ENCODE results near the gene RSAD2. TPM values are rescaled to one million over a fixed set of nuclear protein-coding genes. Genes with fewer than 3 reads are reported as not detected.

Gene RSAD2
- total and polyA plus RNA-seq, 9 of the 15 experiments (the other 6 are each of a cell fraction or from before 2014, with no cell fraction given), result 0.15 to 1.4 (median 0.28) TPM

GRCh38 chr2:6917071-6917760, 39.6 kb downstream of the RSAD2 start, which contains the start of gene RNF144A (continued):
- no peak for TF ChIP-seq BRF2 (IDR thresholded peaks at IDR 0.05; ENCODE audit: borderline replicate concordance, insufficient read depth, insufficient read length)
- TF ChIP-seq TAF1 (IDR thresholded peaks at IDR 0.05; ENCODE audit: control insufficient read depth, extremely low read depth, insufficient read depth, low read length, severe bottlenecking), result no peak
- peak; percentile 86 for TF ChIP-seq L3MBTL2 (IDR thresholded peaks at IDR 0.05)
- TF ChIP-seq MLLT1 (IDR thresholded peaks at IDR 0.05), result no peak
- no peak for TF ChIP-seq NR2C2 (CRISPR knock-in tag; IDR thresholded peaks at IDR 0.05)
- no peak for TF ChIP-seq NR2C2 (tag; IDR thresholded peaks at IDR 0.05)
- no peak for TF ChIP-seq ZNF395 (CRISPR knock-in tag; IDR thresholded peaks at IDR 0.05)
- TF ChIP-seq ZNF717 (CRISPR knock-in tag; IDR thresholded peaks at IDR 0.05), result no peak
- TF ChIP-seq GTF3C2 (IDR thresholded peaks at IDR 0.05; ENCODE audit: borderline replicate concordance, extremely low read depth, insufficient read length), result no peak
- no peak for TF ChIP-seq E2F8 (IDR thresholded peaks at IDR 0.05; ENCODE audit: low read depth, partially characterized antibody)
- TF ChIP-seq SLC30A9 (CRISPR knock-in tag; IDR thresholded peaks at IDR 0.05), result no peak
- TF ChIP-seq DNMT1 (IDR thresholded peaks at IDR 0.05), result no peak
- no peak for TF ChIP-seq PATZ1 (CRISPR knock-in tag; IDR thresholded peaks at IDR 0.05; ENCODE audit: borderline replicate concordance)
